22Rv1 (cell line): ENCODE results near the gene MAP3K20.

Source experiments
- CTCF ChIP-seq: fragments of 450-650 bp; IDR thresholded peaks from 2 replicates; pipeline ENCODE4 v1.5.1; 2017; ENCODE audit warnings: mild to moderate bottlenecking
- ZFX ChIP-seq: fragments of 450-650 bp; IDR thresholded peaks from 2 replicates; pipeline ENCODE4 v1.6.1; 2017; ENCODE audit warnings: antibody characterized with exemption, borderline replicate concordance

DNA sequence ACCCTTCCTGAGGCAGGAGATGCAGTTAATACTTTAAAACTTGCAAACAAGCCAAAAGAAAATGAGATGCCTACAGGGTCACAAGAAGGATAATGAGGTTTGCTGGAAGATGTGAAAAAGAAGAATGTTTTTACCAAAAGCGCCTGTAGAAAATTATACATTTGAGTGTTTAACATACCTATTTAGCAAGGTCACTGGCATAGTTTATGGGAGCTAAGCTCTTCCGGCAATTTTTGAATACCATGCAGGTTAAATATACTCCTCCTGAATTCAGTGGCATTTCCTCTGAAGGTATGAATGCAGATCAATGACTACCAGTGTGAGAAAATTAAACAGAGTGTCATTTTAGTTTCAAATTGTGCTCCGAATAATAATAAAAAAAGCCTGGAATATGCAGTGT, 21.2 kb upstream of the MAP3K20 start:
- TF ChIP-seq CTCF (no peak), ZFX (no peak)
